Measurements from ENCODE around the gene TECR.
A peak's percentile ranks its signal among the peaks of the same experiment; 100 is the strongest.

The TECR gene

DNA sequence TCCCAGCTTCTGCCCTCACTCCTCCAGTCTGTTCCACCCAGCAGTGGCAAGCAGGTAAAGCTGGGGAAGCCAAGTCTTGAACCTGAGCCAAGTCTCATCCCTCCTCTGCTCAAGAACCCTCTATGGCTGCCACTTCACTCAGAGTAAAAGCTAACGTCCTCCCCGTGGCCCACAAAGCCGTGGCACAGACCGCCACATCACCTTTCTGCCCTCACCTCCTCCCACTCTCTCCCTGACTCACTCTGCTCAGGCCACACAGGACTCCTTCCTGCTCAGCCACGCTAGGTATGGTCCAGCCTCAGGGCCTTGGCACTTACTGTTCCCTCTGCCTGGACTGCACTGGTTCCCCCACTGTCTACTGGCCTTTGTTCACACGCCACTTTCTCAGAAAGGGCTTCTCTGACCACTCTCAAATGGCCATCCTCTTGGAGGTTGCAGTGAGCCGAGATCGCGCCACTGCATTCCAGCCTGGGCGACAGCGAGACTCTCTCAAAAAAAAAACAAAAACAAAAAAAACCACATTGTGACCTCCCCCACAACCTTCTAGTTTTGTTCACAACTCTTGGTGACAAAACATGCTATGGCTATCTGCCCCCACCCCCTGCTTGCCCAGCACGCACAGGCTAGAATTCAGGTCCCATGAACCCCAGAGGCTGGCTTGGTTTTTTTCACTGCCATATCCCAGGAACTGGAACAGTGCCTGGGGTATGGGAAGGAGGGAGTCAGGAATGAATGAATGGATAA, 26.7 kb downstream of the TECR start:
- TF ChIP-seq MYC (IDR thresholded peaks at IDR 0.05; ENCODE audit: low read depth, low read length) (no peak), POLR2A (IDR thresholded peaks at IDR 0.05; ENCODE audit: extremely low read depth, insufficient read length) (no peak)
- TF ChIP-seq, protein P1, sequence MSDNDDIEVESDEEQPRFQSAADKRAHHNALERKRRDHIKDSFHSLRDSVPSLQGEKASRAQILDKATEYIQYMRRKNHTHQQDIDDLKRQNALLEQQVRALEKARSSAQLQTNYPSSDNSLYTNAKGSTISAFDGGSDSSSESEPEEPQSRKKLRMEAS (IDR thresholded peaks at IDR 0.05; ENCODE audit: low read depth, low read length), result no peak
- TF ChIP-seq, protein P2, sequence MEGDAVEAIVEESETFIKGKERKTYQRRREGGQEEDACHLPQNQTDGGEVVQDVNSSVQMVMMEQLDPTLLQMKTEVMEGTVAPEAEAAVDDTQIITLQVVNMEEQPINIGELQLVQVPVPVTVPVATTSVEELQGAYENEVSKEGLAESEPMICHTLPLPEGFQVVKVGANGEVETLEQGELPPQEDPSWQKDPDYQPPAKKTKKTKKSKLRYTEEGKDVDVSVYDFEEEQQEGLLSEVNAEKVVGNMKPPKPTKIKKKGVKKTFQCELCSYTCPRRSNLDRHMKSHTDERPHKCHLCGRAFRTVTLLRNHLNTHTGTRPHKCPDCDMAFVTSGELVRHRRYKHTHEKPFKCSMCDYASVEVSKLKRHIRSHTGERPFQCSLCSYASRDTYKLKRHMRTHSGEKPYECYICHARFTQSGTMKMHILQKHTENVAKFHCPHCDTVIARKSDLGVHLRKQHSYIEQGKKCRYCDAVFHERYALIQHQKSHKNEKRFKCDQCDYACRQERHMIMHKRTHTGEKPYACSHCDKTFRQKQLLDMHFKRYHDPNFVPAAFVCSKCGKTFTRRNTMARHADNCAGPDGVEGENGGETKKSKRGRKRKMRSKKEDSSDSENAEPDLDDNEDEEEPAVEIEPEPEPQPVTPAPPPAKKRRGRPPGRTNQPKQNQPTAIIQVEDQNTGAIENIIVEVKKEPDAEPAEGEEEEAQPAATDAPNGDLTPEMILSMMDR (IDR thresholded peaks at IDR 0.05; ENCODE audit: low read depth, low read length), result no peak
- no peak for DNase-seq (ENCODE audit: low read depth)
- no peak overlapping the region for H3K4me3 ChIP-seq (ENCODE audit: low read depth, low read length)

DNA sequence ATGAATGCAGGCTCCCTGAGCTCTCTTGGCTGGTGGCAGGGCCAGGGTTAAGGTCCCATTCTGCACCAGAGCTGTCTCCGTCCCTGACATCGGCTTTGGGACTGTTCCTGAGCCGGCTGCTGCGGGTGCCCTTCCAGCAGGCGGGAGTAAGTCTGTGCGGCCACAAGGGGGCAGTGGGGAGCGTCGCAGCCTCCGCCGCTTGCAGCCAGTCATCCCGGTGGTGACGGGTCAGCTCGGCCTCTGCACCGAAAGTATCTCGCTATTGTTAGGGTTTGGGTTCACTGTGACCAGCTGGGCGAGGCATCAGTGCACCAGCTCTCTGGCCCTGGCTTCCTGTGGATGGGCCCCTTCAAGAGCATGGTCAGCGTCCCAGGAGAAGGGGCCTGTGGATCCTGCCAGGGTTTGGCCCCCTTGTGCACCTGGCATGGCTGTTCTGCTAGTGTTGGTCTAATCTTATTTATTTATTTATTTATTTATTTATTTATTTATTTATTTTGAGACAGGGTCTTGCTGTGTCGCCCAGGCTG, 27.3 kb downstream of the TECR start:
- no peak overlapping the region for H3K4me3 ChIP-seq (ENCODE audit: low read depth, low read length)
- no peak for TF ChIP-seq MYC (IDR thresholded peaks at IDR 0.05; ENCODE audit: low read depth, low read length)
- TF ChIP-seq, protein P2 (IDR thresholded peaks at IDR 0.05; ENCODE audit: low read depth, low read length), result peak; percentile 83
- TF ChIP-seq, protein P1 (IDR thresholded peaks at IDR 0.05; ENCODE audit: low read depth, low read length), result no peak
- DNase-seq (ENCODE audit: low read depth), result peak; percentile 85

DNA sequence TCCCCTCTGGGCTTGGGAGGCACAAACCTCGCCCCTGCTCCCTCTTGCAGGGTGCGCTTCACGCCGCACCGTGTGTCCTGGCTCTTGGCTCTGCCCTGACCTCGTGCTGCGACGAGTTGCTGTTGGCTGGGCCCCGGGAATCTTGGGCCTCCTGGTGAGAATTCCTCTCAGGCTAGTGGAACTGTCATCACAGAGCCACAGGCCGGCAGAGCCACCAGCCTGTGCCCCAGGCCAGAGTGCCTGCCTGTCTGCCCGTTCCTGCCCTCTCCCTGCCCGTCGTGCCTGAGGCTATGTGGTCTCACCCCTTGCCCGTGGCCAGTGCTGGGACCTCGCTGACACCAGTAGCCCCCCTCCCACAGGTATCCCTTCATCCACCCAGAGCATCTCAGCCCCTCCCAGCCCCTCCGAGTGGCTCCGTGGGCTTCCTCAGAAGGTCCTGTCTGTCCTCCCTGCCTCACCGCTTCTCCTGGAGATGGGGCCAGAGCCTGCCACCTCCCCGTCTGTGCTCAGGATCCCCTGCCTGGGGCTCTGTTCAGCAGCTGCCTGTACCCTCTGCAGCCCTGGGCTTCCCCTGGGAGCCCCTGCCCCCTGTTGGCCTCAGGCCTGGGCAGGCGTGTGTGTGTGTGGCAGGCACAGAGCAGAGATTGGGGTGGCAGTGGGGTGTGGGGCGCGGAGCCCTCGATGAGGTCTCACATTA, 29.1 kb downstream of the TECR start:
- no peak overlapping the region for H3K4me3 ChIP-seq (ENCODE audit: low read depth, low read length)
- TF ChIP-seq POLR2A (IDR thresholded peaks at IDR 0.05; ENCODE audit: extremely low read depth, insufficient read length) (no peak), MYC (IDR thresholded peaks at IDR 0.05; ENCODE audit: low read depth, low read length) (no peak)
- TF ChIP-seq, protein P1 (IDR thresholded peaks at IDR 0.05; ENCODE audit: low read depth, low read length), result no peak
- TF ChIP-seq, protein P2 (IDR thresholded peaks at IDR 0.05; ENCODE audit: low read depth, low read length), result no peak
- no peak for DNase-seq (ENCODE audit: low read depth)

DNA sequence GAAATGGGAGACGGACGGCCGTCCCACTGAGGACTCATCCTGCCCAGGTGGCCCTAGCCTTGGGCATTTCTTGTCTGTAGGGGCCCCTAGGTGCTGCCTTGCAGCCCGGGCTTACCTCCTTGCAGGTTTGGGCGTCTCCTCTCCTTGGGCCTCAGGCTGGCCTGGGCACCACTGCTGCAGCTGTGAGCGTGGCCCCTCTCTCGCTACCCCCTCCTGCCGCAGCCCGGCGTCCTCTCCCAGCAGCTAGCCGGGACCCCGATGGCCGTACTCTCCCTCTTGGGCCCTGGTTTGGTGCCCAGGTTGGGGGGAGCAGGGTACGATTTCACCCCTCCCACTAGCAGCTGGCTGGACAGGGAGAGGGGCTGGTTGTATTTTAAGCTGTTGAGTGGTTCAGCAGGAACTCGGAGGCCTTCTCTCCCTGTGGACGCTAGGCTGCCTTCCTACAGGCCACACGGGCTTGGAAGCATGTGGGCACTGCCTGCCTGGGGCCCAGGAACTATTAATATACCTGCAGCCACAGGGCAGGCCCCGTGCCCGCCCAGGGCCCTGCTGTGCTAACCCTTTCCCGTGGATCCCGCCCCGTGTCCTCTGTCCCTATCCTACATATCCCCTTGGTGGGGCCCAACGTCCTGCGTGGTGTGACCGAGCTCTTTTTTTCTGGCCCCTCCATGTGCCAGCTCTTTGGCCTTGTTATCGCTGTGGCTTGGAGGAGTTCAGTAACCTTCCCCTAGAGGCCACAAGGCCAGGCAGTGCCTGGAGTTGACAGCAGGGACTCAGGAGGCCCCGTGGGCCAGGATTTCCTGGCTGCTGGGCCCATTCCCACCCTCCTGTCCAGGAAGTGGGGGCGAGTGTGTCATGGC, 30.8 kb downstream of the TECR start:
- H3K4me3 ChIP-seq (ENCODE audit: low read depth, low read length), result no peak overlapping the region
- DNase-seq (ENCODE audit: low read depth), result peak; percentile 47
- TF ChIP-seq, protein P1 (IDR thresholded peaks at IDR 0.05; ENCODE audit: low read depth, low read length), result no peak
- TF ChIP-seq, protein P2 (IDR thresholded peaks at IDR 0.05; ENCODE audit: low read depth, low read length), result no peak
- no peak for TF ChIP-seq POLR2A (IDR thresholded peaks at IDR 0.05; ENCODE audit: extremely low read depth, insufficient read length)

DNA sequence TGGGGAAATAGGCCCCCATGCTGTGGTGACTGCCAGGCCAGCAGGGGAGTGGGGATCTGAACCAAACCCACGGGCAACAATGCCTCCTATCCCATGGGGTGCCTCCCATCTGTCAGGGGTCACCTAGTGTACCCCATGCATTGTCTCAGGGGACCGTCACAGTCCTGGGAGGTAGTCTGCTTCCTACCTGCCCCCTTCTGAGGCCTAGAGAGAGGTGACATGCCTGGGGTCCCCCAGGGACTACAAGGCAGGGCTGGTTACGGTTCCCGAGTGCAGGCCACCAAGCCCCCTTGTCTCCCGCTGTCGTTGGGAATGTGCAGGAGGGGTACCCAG, 31.3 kb downstream of the TECR start:
- no peak overlapping the region for H3K4me3 ChIP-seq (ENCODE audit: low read depth, low read length)
- DNase-seq (ENCODE audit: low read depth), result no peak
- TF ChIP-seq, protein P2 (IDR thresholded peaks at IDR 0.05; ENCODE audit: low read depth, low read length), result no peak
- TF ChIP-seq, protein P1 (IDR thresholded peaks at IDR 0.05; ENCODE audit: low read depth, low read length), result no peak
- TF ChIP-seq POLR2A (IDR thresholded peaks at IDR 0.05; ENCODE audit: extremely low read depth, insufficient read length) (no peak), MYC (IDR thresholded peaks at IDR 0.05; ENCODE audit: low read depth, low read length) (no peak)
